ENCODE measurements around the gene NPAS3. TPM values are rescaled to one million over a fixed set of nuclear protein-coding genes. Genes with fewer than 3 reads are reported as not detected.

NPAS3 gene
- total and polyA plus RNA-seq, 2 of the 8 experiments (the other 6 are each of a cell fraction or from before 2014, with no cell fraction given), result 0.11 to 0.60 TPM

DNA sequence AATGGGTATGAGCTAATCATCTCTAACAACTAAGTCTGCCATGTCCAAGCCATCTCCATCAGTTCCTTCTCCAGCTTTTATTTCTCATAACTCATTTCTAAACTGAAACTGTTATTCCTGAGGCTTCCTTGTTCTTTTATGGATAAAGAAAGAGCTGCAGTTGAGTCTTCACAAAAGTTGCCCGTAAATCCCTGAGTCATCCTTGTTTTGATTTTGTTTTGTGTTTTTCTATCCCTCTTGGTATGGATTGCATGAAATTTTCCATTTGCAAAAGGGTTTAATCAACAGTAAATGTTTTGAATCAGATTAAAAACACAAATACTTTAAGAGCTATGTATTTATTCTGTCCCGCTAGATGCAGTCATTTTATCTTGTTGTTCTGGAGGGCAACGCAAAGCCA lies 721.6 kb downstream of the NPAS3 start:
- POLR2A ChIA-PET (ENCODE audit: partially characterized antibody), result no interaction called here
- no peak overlapping the region for H3K56ac ChIP-seq (replicated peaks; ENCODE audit: insufficient read length, low read depth, low read length)
- H2BK20ac ChIP-seq (ENCODE audit: low read length), result no peak overlapping the region
- no peak overlapping the region for H2AK5ac ChIP-seq (ENCODE audit: low read depth, low read length)
- FAIRE-seq (no peak), DNase-seq (ENCODE audit: low read depth in 1 of 2, low spot score in 2 of 2) (no peak)
- no peaks in the 10 kb centered on the region for H3K4me1 ChIP-seq (replicated peaks in 1 of 4; ENCODE audit: control insufficient read depth in 3 of 4, insufficient read depth in 4 of 4, low read length in 3 of 4)
- H4K20me1 ChIP-seq (replicated peaks in 1 of 2; ENCODE audit: control insufficient read depth in 1 of 2, insufficient read depth in 2 of 2, low read length in 2 of 2), result no peaks in the 10 kb centered on the region
- H3K79me2 ChIP-seq (ENCODE audit: control insufficient read depth in 1 of 2, insufficient read depth in 2 of 2, low read length in 2 of 2), result no peaks in the 10 kb centered on the region
- no peaks in the 10 kb centered on the region for H3K36me3 ChIP-seq (ENCODE audit: control insufficient read depth in 2 of 4, insufficient read depth in 4 of 4, low read length in 3 of 4)
- H3K4me3 ChIP-seq (ENCODE audit: extremely low read depth in 1 of 4, insufficient read depth in 2 of 4, low read depth in 3 of 4, low read length in 4 of 4), result no peak overlapping the region
- no peak overlapping the region for H3K4me2 ChIP-seq (ENCODE audit: insufficient read depth in 1 of 2, low read depth in 2 of 2, low read length in 2 of 2)
- no peak overlapping the region for H4K5ac ChIP-seq (ENCODE audit: insufficient read length, low read depth, low read length)
- no peak overlapping the region for H4K91ac ChIP-seq (replicated peaks; ENCODE audit: insufficient read length, low read length)
- no peak overlapping the region for H2BK15ac ChIP-seq (ENCODE audit: low read length)
- no peak overlapping the region for H3K23ac ChIP-seq (ENCODE audit: insufficient read length)
- H2BK5ac ChIP-seq (ENCODE audit: low read depth, low read length), result no peak overlapping the region
- no peak overlapping the region for H2AFZ ChIP-seq (ENCODE audit: low read length)
- H3K9me3 ChIP-seq (ENCODE audit: insufficient read depth in 2 of 2, low read depth in 1 of 2, low read length in 1 of 2), result no peaks in the 10 kb centered on the region
- no peak overlapping the region for H3K27ac ChIP-seq (ENCODE audit: low read depth, low read length)
- H3K27me3 ChIP-seq (replicated peaks in 1 of 4; ENCODE audit: control insufficient read depth in 3 of 4, extremely low read depth in 1 of 4, insufficient read depth in 3 of 4, low read length in 3 of 4), result no peaks in the 10 kb centered on the region
- no peak overlapping the region for H2BK12ac ChIP-seq (ENCODE audit: low read depth, low read length)
- CTCF ChIA-PET (ENCODE audit: partially characterized antibody), result interaction anchor here (1.4 kb wide), 1 partner anchor 438 kb away, joined by 4 read pairs; no protein-coding TSS in a partner anchor
- no peaks in the 10 kb centered on the region for H3K79me1 ChIP-seq (ENCODE audit: low read depth, low read length)
- H3K4ac ChIP-seq (replicated peaks; ENCODE audit: insufficient read length, low read depth, low read length), result no peak overlapping the region
- no peak overlapping the region for H4K8ac ChIP-seq (ENCODE audit: extremely low read depth, insufficient read depth, low read length)
- no peak overlapping the region for H3K14ac ChIP-seq (ENCODE audit: insufficient read length)
- no peaks in the 10 kb centered on the region for H3K23me2 ChIP-seq (ENCODE audit: low read depth, low read length)
- H3K9ac ChIP-seq (replicated peaks in 1 of 4; ENCODE audit: extremely low read depth in 1 of 4, low read depth in 3 of 4, low read length in 3 of 4), result no peak overlapping the region
- no peak overlapping the region for H2BK120ac ChIP-seq (replicated peaks; ENCODE audit: low read depth, low read length)
- WGBS, 2 experiments (ENCODE audit: extremely low coverage in 1 of 2, insufficient coverage in 1 of 2, insufficient read length in 1 of 2, insufficient replicate concordance in 2 of 2, low coverage in 1 of 2, low lambda C conversion rate in 2 of 2, missing lambda C conversion rate in 1 of 2), result 94% methylated on average over 3 of the region's 3 CpGs; no CpG with 5 or more reads in 1 of the 2 experiments
- no peak overlapping the region for H3K18ac ChIP-seq (ENCODE audit: extremely low read depth, low read length)

Data from H1 (cell line).